Stimulated activated CD8-positive, alpha-beta memory T cell treated with anti-CD3 and anti-CD28 coated beads, Interleukin-4, amount 100 ng/mL, for 24 hours (primary cell): ENCODE measurements around the gene BACE2.

Source experiments
- DNase-seq: peaks from one replicate; pipeline ENCODE4 v3.0.0-alpha.2; 2020; ENCODE audit warnings: low read depth

The BACE2 gene

GRCh38 chr21:41148798-41149197 lies 19.2 kb upstream of the BACE2 start:
- no peak for DNase-seq

- DNase-seq = no peak
These were observed 18.8 kb upstream of the BACE2 start for GRCh38 chr21:41149199-41149598.

- DNase-seq = no peak
These were observed 15.8 kb upstream of the BACE2 start for GRCh38 chr21:41152147-41152546.

GRCh38 chr21:41153443-41153842 lies 14.5 kb upstream of the BACE2 start:
- DNase-seq = no peak

DNA sequence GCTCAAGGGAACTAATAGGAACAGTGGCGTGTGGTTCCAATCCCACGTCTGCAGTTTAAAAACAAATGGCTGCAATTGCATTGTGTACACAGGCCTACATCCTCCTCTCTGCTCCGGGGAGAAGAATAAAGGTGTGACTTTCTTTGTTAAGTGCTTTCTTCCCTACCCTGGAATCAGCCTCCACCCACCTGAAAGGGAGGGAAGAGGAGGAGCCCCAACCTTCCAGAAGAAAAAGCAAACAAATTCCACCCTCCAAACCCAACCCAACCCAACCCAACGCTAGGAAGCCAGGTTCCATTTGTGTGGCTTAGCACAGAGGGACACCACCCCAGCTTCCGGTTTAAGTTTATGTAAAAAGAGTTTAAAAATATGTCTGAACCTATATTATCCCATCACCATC lies 11.8 kb upstream of the BACE2 start:
- no peak for DNase-seq

DNA sequence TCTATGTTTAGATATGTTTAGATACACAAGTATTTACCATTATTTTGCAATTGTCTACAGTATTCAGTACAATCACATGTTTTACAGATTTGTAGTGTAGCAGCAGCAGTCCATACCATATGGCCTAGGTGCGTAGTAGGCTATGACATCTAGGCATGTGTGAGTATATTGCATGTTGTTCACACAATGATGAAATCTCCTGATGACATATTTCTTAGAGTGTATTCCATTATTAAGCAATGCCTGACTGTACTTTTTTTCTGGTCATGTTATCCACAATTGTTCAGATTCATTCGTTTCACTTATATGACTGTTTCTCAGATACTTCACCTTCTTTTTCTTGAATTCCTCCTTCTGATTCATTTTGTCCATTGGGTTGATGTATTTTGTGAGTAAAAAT lies 9.9 kb upstream of the BACE2 start:
- no peak for DNase-seq

GRCh38 chr21:41160036-41160435 lies 7.9 kb upstream of the BACE2 start:
- DNase-seq = no peak

- DNase-seq = no peak
These were observed 6.5 kb upstream of the BACE2 start for GRCh38 chr21:41161428-41161827.

GRCh38 chr21:41162096-41162495 lies 5.9 kb upstream of the BACE2 start:
- DNase-seq = no peak

DNA sequence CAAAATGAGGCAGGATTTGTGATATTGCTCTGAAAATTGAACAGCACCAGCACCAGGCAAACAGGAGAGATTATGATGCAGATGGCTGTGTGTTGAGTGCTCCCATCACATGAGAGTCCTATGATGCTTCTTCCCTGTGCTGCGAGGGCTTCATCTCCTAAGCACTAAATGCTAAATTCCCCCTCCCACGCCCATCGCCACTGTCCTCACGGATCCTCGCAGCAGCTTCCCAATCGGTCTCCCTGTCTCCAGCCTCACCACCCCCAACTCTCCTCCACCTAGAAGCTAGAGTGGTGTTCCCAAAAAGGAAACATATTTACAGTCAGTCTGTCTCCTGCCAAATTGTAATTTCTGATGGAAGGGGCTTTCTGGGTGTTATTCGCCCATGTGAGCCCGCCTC lies 4.9 kb upstream of the BACE2 start:
- no peak for DNase-seq

DNA sequence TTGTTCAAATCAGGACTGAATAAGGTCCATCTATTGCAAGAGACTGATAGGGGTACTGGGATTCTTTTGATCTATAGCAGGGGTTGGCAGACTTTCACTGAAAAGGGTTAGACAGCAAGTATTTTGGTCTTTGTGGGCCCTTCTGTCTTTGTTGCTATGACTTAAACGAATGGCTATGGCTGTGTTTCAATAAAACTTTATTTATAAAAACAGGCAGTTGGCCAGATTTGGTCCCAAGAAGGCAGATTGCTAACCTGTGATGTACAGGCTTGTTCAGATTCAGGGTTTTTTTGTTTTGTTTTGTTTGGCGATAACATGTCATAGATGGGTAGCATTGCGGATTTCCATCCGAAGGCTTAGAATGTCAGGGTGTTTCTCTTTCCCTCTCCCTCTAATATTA lies 3.9 kb upstream of the BACE2 start:
- DNase-seq = no peak

DNA sequence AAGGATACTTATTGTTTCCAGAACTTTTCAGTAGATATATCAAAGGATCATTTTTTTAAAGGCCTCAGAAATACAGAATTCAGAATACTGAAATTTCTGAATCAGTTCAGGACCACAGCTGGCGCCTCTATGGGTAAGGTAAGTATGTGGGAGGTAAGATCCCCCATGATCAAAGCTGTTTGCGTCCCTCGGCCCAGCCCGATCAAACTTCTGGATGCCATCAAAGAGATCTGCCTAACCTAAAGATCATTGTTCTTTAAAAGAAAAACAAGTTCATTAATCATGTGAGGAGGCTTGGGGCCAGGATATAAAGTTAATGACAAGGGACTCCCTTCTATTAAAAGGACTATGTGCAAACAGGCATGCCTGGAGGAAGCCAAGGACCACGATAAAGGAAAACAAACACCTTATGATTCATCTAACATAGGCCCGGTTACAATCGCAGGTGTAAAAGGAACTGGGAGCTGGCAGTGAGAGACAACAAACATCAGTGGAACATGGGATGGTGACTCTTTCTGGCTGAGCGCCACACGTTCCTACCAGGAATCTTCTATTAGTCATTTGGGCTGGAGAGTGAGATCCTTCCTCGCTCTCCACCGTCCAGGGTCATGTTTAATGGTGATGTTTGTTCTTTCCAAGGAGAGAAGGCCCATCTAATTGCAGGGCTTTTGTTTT lies 2.8 kb upstream of the BACE2 start:
- no peak for DNase-seq

- no peak for DNase-seq
These were observed 1.1 kb upstream of the BACE2 start for GRCh38 chr21:41166884-41167283.

- no peak for DNase-seq
These were observed 664 bp downstream of the BACE2 start for GRCh38 chr21:41168391-41169257.

DNA sequence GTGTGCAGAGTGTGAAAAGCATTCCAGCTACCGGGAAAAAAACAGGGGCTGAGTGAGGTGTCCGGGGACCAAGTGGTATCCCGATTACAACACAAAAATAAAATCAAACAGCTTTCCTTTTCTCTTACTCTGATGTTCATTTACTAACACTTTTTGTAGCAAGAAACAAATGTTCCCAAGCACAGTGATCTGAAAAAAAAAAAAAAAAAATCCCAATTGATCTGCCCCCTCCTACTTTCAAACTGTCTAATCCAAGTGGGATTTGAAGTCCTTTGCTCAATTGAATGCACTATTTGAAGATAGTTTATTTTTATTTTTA lies 1.3 kb downstream of the BACE2 start:
- no peak for DNase-seq

GRCh38 chr21:41169701-41170100 lies 1.7 kb downstream of the BACE2 start:
- no peak for DNase-seq

DNA sequence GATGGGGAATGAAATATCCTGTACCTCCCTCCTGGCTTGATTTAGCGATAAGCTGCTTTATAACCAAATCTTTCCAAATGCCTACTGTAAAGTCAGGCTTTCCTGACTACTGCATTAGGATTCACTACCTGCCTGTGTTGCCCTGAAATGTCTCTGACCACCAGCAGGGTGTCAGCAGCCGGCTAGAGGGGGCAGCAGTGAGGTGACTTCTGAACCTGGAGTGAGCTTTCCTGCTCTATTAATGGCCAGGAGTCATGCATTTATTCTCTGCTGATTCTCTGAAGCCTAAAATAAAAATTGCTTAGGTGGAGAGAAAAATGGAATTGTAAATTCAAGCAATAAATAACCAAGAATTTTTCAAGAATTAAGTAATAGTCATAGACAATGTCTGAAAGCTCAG lies 2.5 kb downstream of the BACE2 start:
- DNase-seq = no peak

GRCh38 chr21:41170859-41171609 lies 3.1 kb downstream of the BACE2 start:
- no peak for DNase-seq

DNA sequence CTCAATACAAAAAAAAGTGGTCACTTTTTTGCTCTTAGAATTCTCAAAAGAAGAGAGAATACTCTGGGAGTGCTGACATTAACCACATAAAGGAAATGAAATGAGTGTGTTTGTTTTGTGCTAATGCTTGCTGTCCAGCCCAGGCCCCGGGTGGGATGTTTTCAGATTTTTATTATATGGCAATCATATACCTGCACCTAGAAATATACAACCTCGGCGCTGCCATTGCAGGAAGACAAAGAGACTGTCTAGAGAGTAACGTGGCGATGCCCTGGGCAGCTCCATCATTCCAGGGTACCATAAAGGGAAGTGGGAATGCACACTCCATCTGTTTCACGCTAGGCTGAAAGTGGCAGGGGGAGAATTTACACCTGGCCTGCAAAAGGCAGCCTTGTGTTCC lies 7.1 kb downstream of the BACE2 start:
- no peak for DNase-seq

DNA sequence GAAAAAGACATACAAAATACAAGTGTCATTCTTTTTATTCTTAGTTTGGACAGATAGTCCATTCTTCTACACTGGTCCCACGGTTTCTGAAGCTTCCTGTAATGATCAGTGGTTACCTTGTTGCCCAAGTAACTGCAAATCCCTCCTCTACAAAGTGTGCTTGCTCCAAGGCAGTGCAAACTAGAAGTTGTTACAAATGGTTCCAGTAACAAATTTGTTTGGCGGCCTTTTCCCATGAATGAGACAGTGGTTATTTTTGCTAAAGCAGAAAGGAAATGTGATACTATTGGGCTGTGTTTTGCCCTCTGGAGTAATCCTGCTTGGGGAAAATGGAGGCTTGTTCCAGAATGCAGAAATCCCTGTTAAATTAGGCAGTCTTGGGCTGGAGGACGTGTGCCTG lies 8.9 kb downstream of the BACE2 start:
- DNase-seq = no peak

DNA sequence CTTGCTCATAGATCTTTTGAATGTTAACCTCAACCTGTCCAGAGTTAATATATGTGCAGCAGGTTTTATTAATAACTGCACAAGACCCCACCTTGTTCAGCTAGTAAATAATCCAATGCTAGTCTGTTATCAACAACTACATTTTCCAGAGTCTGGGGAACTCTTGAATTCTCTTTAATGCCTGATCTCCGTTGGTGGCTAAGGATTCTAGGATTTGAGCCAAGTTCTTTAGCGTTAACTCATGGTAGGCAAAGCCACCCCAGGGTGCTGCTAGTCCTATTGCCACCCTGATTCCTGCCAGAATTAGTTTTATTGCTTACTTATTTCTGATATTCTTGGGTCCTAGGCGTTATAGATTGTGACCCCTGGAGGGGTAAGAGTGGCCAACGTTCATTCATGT lies 12.8 kb downstream of the BACE2 start:
- DNase-seq = no peak

DNA sequence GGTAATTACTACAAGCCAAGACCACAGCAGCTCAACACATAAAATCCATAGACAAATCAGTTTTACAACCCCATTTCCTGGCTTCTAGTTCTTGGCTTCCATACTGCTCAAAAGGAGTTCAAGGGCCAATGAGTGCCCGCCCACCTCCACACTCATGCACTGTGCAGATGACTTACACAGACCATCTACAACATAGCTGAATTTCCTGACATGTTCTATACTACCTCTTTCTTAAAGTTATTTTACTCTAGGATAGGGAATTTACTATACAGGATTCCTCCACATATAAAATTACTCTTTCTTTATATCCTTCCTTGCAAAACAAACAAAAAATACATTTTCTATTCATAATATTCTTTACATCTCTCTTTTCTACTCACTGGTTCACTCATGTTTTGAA lies 14.6 kb downstream of the BACE2 start:
- DNase-seq = no peak

GRCh38 chr21:41183575-41183974 lies 15.6 kb downstream of the BACE2 start:
- DNase-seq = no peak
